Activated T-helper 2 cell treated with anti-CD3 and anti-CD28 coated beads, Interferon-gamma antibody, Interleukin-2, Interleukin-4, amounts not matched to agents 10 μg/mL and 5 μg/mL and 100 μg/mL, durations not matched to agents 14 hours and 24 hours and 36 hours (primary cell): ENCODE measurements around the gene MFGE8. TPM values are rescaled to one million over a fixed set of nuclear protein-coding genes. Genes with fewer than 3 reads are reported as not detected.

Source experiments
- total RNA-seq: library from RNA; stranded (reverse); gene quantifications from 2 replicates; pipeline ENCODE4 v1.2.3, GENCODE V29; 2022

The MFGE8 gene
- total RNA-seq, 1 donor from 2014 or later = 13.7 TPM

Other genes starting within 250 kb of the MFGE8 start
- gene ACAN, start 109.9 kb downstream of the MFGE8 start, total RNA-seq = not detected in 2 replicates
- gene HAPLN3, start 17.8 kb downstream of the MFGE8 start, total RNA-seq = 68.1 and 71.4 TPM in 2 replicates
- 57.2 and 59.3 TPM in 2 replicates for gene ABHD2, start 175.1 kb upstream of the MFGE8 start, total RNA-seq